HUES64 (cell line): ENCODE results near the gene NEXN.

Source experiments
- H3K27ac ChIP-seq: 2 replicates; pipeline ENCODE4 v1.7.0; 2013; ENCODE audit warnings: low read depth, low read length, inconsistent platforms
- H3K27me3 ChIP-seq: 2 replicates; pipeline ENCODE4 v1.6.1; 2013; ENCODE audit warnings: mild to moderate bottlenecking, low read length; ENCODE audit not compliant: insufficient read depth
- H3K36me3 ChIP-seq: 2 replicates; pipeline ENCODE4 v1.6.1; 2013; ENCODE audit warnings: mild to moderate bottlenecking, low read length; ENCODE audit not compliant: insufficient read depth
- H3K4me1 ChIP-seq: 2 replicates; pipeline ENCODE4 v1.6.1; 2013; ENCODE audit warnings: mild to moderate bottlenecking, low read length, moderate library complexity; ENCODE audit not compliant: insufficient read depth
- H3K4me3 ChIP-seq: 2 replicates; pipeline ENCODE4 v1.5.1; 2013; ENCODE audit warnings: mild to moderate bottlenecking, low read length, moderate library complexity
- H3K9ac ChIP-seq: 2 replicates; pipeline ENCODE4 v1.6.1; 2013; ENCODE audit warnings: mild to moderate bottlenecking, low read depth, low read length
- H3K9me3 ChIP-seq: 2 replicates; pipeline ENCODE4 v1.6.1; 2013; ENCODE audit warnings: low read depth, low read length; ENCODE audit not compliant: insufficient read depth
- WGBS: fragments of 150-250, 120-280 bp; methylation state at CpG from one replicate; pipeline ENCODE4 v1.1.7; 2013; ENCODE audit warnings: missing lambda C conversion rate; 5-methylcytosine and 5-hydroxymethylcytosine counted together

Gene NEXN

DNA sequence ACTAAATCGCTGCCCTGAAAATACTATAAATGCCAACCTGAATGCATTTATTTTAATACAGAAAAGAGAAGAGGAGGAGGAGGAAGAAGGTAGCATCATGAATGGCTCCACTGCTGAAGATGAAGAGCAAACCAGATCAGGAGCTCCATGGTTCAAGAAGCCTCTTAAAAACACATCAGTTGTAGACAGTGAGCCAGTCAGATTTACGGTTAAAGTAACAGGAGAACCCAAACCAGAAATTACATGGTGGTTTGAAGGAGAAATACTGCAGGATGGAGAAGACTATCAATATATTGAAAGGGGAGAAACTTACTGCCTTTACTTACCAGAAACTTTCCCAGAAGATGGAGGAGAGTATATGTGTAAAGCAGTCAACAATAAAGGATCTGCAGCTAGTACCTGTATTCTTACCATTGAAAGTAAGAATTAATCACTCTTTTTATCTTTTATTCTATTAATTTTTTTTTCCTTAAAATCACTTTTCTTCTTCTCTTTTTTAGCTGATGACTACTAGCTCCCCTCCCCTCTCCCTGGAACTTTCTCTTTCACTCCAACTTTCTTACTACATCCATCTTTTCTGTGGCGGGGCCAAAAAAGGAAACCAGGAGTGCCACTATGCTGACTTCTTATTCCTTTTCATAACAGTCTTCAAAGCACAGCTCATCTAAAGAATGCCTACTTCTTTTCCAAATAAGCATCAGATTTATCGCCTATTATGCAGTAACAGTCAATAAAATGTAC, 54.1 kb downstream of the NEXN start:
- Histone ChIP-seq H3K4me1 (0 out of 2 replicates have a peak, but pooled peaks cover 2% of the 10 kb centered on the region), H3K9ac (no peak overlapping the region), H3K9me3 (no peaks in the 10 kb centered on the region), H3K4me3 (no peak overlapping the region), H3K27me3 (no peaks in the 10 kb centered on the region), H3K27ac (no peak overlapping the region), H3K36me3 (peaks cover 59% of the 10 kb centered on the region)
- 98% methylated on average over 3 of the region's 4 CpGs for WGBS

DNA sequence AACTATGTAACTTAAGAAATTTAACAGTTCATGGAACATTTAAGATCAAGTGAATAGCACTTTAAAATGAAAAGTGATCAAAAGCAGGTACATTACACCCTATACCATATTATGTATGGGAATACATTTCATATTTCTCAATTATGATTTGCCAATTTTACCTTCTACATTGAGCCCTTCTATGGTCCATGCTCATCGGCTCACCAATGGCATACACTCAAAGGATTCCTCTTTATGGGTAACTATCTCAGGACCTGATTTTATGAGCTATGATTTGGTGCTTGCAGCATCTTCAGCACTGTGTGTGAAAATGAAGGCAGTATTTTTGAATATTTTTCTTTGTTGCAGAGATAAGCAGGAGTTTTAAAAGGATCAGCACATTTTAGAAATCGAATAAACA, 56.9 kb downstream of the NEXN start:
- Histone ChIP-seq H3K4me1 (0 out of 2 replicates have a peak, but pooled peaks cover 2% of the 10 kb centered on the region), H3K36me3 (peaks cover 87% of the 10 kb centered on the region), H3K9me3 (no peaks in the 10 kb centered on the region), H3K27me3 (no peaks in the 10 kb centered on the region), H3K27ac (no peak overlapping the region), H3K9ac (no peak overlapping the region), H3K4me3 (no peak overlapping the region)
- WGBS = 97% methylated on average over 2 of the region's 2 CpGs

DNA sequence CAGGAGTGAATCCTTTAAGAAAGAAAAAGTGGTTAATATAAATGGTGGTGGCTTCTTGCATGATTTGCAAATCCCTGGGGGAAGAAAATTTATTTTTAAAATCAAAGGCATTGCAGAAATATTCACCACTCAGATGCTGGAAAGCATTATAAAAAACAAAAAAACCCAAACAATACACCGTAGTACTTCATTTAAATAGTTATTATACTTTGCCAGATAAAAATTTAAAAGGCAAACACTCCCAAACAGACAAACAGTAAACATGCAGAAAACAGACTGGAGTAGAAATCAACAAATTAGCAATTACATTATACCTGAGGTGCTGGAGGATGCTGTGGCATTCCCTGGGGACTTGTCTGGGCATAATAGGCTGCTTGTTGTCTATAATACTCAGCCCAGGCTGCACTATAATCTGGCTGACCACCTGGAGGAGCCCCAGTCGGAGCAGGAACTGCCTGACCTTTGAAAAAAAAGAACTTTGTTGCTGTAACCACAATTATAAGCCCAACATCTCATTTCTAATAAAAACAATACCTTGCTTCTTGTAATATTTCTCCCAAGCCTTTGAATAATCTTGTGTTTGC, 60.5 kb downstream of the NEXN start:
- H3K27ac ChIP-seq = peak overlapping the region; percentile 22; the same call in 1 of the 2 replicates
- WGBS = 81% methylated on average over 2 of the region's 2 CpGs
- no peak overlapping the region for H3K4me3 ChIP-seq

DNA sequence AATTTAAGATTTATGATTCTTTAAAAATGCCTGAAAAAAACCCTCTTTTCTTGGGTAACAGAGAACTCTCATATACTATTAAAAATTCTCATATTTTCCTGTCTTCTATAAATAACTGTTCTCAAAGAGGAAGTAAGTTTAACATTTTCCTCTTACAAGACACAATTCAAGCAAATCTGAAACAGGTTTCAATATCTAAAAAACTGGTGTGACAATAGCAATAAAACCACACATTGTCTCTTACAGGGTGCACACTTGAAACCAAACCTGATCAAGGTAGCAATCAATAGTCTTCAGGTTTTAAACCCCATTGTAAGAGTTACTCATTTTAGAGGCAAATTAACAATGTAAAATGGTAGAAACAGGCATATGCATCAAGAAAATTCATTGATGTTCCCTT, 62.4 kb downstream of the NEXN start:
- H3K4me1 ChIP-seq = no peaks in the 10 kb centered on the region
- no peak overlapping the region for H3K4me3 ChIP-seq
- H3K36me3 ChIP-seq = peaks cover 100% of the 10 kb centered on the region
- no peak overlapping the region for H3K27ac ChIP-seq
- H3K27me3 ChIP-seq = no peaks in the 10 kb centered on the region
- H3K9me3 ChIP-seq = no peaks in the 10 kb centered on the region
- H3K9ac ChIP-seq = no peak overlapping the region

More for the DNA sequence above, 60.5 kb downstream of the NEXN start:
- Histone ChIP-seq H3K27me3 (no peaks in the 10 kb centered on the region), H3K4me1 (no peaks in the 10 kb centered on the region), H3K9ac (no peak overlapping the region), H3K9me3 (no peaks in the 10 kb centered on the region), H3K36me3 (peaks cover 100% of the 10 kb centered on the region)

DNA sequence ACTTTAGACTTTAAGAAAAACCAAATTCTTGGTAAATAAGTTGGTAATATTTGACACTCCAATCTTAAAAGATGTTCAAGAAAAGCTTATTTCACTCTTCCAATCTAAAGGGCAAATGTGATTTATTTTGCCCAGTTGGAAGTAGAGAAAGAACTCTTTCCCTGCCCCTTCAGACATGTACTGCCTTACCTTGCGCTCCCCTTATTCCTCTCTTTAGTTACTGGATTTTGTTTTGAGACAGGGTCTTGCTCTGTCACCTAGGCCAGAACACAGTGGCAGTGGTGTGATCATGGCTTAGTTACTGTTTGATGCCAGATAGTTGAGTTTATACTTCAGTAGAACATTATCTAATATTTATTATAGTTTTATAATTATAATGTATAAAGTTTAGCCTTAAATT, 62.9 kb downstream of the NEXN start:
- Histone ChIP-seq H3K4me1 (no peaks in the 10 kb centered on the region), H3K27ac (no peak overlapping the region), H3K36me3 (peaks cover 100% of the 10 kb centered on the region), H3K4me3 (no peak overlapping the region), H3K9me3 (no peaks in the 10 kb centered on the region), H3K9ac (no peak overlapping the region), H3K27me3 (no peaks in the 10 kb centered on the region)
- WGBS = 100% methylated on average over 1 of the region's 1 CpG

DNA sequence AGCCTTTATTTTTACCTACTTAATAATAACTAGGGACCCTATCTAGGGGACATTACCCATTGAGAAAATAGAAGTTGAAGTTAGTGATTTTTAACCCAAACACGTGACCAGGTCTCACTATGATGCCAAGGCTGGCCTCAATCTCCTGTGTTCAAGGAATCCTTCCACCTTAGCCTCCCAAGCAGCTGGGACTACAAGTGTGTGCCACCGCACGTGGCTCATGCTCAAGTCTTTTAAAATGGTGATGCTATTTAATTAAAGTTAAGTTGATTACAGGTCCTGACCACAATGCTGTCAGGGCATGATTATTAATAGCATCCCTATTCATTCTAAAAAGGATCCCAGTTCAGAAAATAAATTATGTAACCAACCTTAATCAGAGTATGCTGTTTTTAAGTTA, 65.5 kb downstream of the NEXN start:
- no peak overlapping the region for H3K9ac ChIP-seq
- WGBS = 97% methylated on average over 3 of the region's 3 CpGs
- H3K9me3 ChIP-seq = no peaks in the 10 kb centered on the region
- no peak overlapping the region for H3K27ac ChIP-seq
- no peak overlapping the region for H3K4me3 ChIP-seq
- H3K27me3 ChIP-seq = no peaks in the 10 kb centered on the region
- H3K4me1 ChIP-seq = no peaks in the 10 kb centered on the region
- H3K36me3 ChIP-seq = peaks cover 100% of the 10 kb centered on the region

DNA sequence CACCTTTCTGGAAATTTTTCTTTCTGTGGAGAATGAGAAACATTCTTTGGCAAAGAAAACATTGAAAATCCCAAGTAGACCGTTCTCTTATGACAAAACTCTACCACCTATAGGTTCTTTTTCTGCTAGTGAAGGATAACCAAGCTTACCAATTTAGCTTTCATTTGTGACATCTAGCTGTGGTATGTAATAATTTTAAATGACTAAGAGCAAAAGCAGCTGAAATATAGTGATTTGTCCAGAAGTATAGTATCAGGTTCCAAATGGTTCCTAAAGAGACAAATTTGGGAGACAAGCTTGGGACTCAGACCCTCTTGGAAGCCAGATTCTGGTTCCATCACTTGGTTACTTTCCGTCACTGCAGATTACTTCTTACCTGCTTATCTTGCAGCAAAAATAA, 66.1 kb downstream of the NEXN start:
- H3K9me3 ChIP-seq = no peaks in the 10 kb centered on the region
- no peak overlapping the region for H3K9ac ChIP-seq
- no peaks in the 10 kb centered on the region for H3K27me3 ChIP-seq
- peaks cover 100% of the 10 kb centered on the region for H3K36me3 ChIP-seq
- H3K27ac ChIP-seq = no peak overlapping the region
- no peaks in the 10 kb centered on the region for H3K4me1 ChIP-seq
- H3K4me3 ChIP-seq = no peak overlapping the region
- WGBS = 100% methylated on average over 1 of the region's 2 CpGs

DNA sequence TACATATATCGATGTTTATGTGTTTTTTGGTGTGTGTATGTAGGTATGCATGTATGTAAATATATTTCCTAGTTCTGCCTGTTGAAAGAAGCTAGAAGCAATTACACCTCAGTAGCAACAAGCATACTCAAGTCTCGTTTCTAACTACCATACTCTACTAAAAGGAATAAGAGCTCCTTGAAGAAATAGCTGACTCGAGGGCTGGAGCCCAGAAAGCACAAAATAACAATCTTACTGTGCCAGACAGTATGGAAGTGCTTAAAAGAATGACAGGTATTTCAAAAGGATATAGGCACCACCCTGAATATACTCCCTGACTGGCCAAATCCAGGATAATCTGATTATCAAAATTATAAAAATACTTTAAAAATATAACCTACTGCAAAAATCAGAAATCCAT, 67.3 kb downstream of the NEXN start:
- Histone ChIP-seq H3K4me1 (no peaks in the 10 kb centered on the region), H3K9me3 (no peaks in the 10 kb centered on the region), H3K27ac (no peak overlapping the region), H3K27me3 (no peaks in the 10 kb centered on the region), H3K9ac (no peak overlapping the region), H3K4me3 (no peak overlapping the region), H3K36me3 (peaks cover 100% of the 10 kb centered on the region)
- 91% methylated on average over 3 of the region's 3 CpGs for WGBS

DNA sequence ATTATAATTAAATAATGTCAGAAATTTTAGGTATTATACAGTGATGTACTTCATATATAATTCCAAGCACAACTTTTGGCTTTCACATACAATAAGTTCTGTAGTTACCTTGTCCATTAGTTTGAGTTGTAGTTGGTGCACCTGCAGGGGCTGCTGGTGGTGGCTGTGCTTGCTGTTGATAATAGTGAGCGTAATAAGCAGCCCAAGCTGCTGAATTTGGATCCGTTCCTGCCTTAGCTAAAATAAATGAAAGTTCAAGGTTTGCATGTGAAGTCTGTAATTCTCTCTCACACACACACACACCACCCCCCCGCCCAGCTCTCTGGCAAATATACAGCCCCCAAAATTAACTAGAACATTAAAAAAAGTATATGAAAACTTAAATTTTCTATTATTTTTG, 68.0 kb downstream of the NEXN start:
- no peaks in the 10 kb centered on the region for H3K4me1 ChIP-seq
- no peak overlapping the region for H3K9ac ChIP-seq
- peaks cover 100% of the 10 kb centered on the region for H3K36me3 ChIP-seq
- no peaks in the 10 kb centered on the region for H3K9me3 ChIP-seq
- WGBS = 100% methylated on average over 2 of the region's 3 CpGs
- H3K27me3 ChIP-seq = no peaks in the 10 kb centered on the region
- no peak overlapping the region for H3K27ac ChIP-seq
- no peak overlapping the region for H3K4me3 ChIP-seq

DNA sequence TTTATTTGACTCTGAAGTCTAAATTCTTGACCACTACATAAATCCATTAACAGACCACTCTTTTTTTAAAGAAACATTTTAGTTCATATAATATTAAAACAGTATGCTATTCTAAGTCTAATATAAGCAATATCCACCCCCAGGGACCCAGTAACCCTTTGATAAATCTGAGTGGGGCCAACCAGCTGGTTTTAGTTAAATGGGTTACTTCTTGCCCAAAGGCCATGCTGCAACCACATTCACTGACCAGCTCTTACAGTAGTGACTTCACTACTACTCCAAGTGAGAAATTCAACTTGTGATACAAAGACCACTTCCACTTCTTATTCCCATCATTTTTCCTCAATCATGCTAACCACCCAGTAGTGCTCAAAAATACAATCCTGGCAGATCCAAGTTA, 70.0 kb downstream of the NEXN start:
- H3K27ac ChIP-seq = no peak overlapping the region
- peaks cover 100% of the 10 kb centered on the region for H3K36me3 ChIP-seq
- H3K4me1 ChIP-seq = no peaks in the 10 kb centered on the region
- H3K9me3 ChIP-seq = no peaks in the 10 kb centered on the region
- H3K4me3 ChIP-seq = no peak overlapping the region
- no peak overlapping the region for H3K9ac ChIP-seq
- H3K27me3 ChIP-seq = no peaks in the 10 kb centered on the region

DNA sequence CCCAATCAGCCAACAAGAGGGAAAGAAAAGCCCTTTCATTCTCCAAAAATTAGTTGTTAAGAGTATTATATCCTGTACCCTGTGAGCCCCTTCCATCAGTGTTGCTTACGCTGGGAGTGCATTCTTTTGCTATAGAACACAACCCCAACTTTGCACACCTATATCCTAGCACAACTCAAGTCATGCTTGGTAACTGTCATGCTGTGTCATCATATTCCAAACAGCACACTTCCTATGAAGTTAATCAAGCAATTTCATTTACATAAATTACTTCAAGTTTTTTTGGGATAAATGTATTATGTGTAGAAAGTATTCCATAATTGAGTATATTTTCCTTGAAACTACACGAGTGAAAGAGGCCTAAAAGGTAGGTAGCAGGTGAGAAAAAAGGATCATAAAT, 70.4 kb downstream of the NEXN start:
- Histone ChIP-seq H3K27ac (no peak overlapping the region), H3K27me3 (no peaks in the 10 kb centered on the region)

More for the DNA sequence above, 70.4 kb downstream of the NEXN start:
- H3K4me1 ChIP-seq = no peaks in the 10 kb centered on the region
- H3K36me3 ChIP-seq = peaks cover 100% of the 10 kb centered on the region
- 91% methylated on average over 2 of the region's 2 CpGs for WGBS
- H3K9ac ChIP-seq = no peak overlapping the region
- no peak overlapping the region for H3K4me3 ChIP-seq
- no peaks in the 10 kb centered on the region for H3K9me3 ChIP-seq
